HG03432 (cell line): Measurements from ENCODE around the gene PLXNB3.
"Not testable (repeated sequence)": the region's sequence is repeated elsewhere in the genome, so short reads cannot be mapped to it uniquely, and the experiment has no call there.

Source experiments
- ATAC-seq: cut with Tn5 transposase; IDR thresholded peaks from one replicate; pipeline ENCODE4 v1.9.1; 2021; ENCODE audit warnings: mild to moderate bottlenecking, moderate library complexity; ENCODE audit not compliant: unreplicated experiment

Gene PLXNB3

DNA sequence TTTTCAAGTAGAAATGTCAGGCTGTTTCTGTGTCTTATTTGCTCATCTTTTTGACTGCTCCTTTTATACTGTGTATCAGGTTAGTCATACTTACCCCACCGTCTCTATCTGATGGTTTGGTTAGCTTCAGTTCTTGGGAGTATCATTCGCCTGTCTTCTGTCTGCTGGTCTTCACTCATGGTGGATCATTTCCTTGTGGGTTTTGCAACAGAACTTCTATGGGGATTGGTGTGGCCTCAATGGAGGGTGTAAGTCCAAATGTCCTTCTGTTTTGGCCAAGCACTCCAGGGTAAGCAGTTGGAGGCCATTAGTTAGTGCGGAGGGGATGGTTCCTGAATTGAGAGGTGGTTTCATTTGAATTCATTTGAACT is 32.2 kb upstream of the PLXNB3 start:
- no peak for ATAC-seq

- no peak for ATAC-seq
Observed at GRCh38 chrX:153732401-153732800, 31.6 kb upstream of the PLXNB3 start.

DNA sequence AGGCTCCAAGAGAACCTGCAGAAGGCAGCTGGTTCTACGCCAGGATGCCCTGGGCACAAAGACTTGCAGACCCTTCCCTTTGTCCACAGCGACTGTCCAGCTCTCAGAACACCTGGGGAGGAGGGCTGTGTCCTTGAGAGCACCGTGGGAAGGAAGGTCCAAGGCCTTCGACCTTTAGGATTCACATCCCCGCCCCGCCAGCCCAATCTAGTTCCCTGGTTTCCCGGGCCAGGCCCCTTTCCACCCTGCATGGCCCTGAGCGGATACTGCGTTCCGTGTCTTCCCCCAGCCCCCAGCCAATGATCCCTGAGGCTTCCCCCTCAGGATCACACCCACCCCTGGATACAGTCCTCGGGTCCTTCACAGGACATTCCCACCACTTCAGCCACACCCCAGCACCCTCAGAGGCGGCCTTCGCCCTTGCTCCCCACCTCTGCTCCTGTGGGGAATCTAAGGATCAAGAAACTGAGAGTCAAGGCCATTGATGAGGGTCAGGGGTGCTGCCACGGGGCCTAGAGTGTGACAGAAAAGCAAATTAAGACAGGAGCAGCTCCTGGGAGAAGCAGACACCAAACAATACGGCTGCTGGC is 30.3 kb upstream of the PLXNB3 start:
- ATAC-seq: no peak

GRCh38 chrX:153734871-153735270 is 29.2 kb upstream of the PLXNB3 start:
- no peak for ATAC-seq

GRCh38 chrX:153735274-153735673 is 28.8 kb upstream of the PLXNB3 start:
- no peak for ATAC-seq

DNA sequence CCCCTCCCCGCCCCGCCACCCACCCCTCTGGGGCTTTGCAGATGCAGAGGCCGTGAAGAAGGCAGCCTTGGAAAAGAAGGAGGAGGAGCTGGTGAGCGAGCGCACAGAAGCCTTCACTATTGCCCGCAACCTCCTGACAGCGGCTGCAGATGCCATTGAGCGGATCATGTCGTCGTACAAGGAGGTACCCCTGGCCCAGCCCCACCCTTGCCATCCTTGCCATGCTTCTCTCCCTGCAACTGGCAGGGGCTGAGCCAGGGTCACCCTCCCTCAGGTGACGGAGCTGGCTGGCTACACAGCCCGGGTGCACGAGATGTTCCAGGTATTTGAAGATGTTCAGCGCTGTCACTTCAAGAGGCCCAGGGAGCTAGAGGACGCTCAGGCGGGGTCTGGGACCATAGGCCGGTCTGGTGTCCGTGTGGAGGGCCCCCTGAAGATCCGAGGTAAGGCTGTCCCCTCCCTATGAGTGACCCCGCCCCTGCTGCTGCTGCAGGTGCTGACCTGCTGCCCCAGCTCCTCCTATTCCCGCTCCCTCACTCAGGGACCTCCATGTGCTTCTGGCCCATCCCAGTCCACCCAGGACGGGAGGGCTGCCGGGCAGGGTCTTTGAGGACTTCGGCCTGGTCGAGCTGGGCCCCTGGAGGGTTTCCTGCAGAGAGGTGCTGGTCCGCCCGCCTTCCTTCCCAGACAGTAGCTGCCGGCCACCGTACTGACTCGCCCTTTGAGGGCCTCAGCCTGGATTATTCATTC is 27.8 kb upstream of the PLXNB3 start:
- ATAC-seq: no peak

GRCh38 chrX:153736871-153737441 is 27.1 kb upstream of the PLXNB3 start:
- ATAC-seq: no peak

DNA sequence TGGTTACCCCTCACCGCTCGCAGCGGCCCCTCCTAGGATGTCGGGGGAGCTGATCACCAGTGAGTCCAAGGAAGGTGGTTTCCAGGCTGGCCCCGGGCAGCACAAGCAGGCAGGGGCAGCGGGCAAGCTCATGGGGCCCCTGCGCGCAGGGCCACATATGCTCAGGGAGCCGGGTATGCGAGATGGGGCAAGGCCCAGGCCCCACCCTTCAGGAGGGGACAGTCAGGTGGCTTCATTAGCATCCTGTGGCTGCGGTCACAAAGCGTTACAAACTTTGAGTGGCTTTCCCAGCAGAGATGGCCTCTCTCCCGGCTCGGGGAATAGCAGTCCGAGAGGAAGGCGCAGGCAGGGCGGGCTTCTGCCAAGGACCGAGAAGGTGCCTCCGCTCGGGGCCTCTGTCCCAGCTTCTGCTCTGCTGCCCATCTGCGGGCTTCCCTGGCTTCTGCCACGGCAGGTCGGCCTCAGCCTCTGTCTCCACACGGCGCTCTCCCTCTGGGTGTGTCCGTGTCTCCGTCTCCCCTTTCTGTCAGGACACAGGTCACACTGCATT is 25.9 kb upstream of the PLXNB3 start:
- no peak for ATAC-seq

DNA sequence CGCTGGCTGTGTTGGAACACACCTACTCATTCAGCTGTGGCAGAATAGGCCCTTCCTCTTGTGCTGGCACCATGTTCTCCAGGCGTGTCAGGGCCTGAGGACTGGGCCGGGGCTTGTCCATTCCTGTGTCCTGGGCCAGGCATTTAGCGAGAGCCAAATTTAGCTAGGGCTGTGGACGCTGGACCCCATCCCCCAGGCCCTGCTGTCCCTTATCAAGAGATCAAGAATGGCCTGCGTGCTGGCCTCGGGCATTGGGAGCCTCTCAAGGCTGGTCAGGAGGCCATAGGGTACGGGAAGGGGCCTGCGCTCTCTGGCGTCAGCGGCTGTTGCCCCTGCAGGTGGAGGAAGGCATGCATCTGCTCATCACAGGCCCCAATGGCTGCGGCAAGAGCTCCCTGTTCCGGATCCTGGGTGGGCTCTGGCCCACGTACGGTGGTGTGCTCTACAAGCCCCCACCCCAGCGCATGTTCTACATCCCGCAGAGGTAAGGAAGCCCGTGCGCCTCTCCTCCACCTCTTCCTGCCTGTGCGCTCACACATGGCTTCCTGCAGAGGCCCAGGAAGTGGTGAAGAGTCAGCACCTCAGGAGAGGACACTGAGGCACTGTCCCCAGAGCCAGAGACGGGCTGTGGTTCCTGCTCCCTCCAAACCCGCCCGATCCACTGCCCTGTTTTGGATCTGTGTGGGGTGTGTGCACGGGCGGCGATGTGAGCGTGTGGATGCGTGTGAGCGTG is 24.1 kb upstream of the PLXNB3 start:
- ATAC-seq: no peak

DNA sequence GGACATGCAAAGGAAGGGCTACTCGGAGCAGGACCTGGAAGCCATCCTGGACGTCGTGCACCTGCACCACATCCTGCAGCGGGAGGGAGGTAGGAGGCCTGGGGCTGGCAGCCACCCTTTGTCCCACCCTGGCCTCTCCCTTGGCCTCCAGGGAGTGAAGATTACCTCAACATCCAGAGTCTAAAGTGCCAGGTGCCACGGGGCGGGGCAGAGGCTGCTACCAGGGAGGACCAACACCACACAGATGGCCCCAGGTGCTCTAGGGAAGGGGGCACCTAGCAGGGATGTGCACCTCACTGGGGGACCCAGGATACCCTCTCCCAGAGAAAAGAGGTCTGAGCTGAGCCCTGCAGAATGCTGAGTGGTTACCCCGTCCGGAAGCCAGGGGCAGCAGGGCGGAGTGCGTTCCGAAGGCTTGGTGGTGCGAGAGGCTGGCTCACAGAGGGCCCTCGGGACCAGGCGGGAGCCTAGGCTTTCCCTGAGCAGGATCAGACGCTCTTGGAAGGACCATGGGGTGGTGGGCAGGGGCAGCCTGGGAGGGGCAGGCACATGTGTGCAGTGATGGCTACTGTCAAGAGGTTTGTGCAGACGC is 23.3 kb upstream of the PLXNB3 start:
- no peak for ATAC-seq

DNA sequence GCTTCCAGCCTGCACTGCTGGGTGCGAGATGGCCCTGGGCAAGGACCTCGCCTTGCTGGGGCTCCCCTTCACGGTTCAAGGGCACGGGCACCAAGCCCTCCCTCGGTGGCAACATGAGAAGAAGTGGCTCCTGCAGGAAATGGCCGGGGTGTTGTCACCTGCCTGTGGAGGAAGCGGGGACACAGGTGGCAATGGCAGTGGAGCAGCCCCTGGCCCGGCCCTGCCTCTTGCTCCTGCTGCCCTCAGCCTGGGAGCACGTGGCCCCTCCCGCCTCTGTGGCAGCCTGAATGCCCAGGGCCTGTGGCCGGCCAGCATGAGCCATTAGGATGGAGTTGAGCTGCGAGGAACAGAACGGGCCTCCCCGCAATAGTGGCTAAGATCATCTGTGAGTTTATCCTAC is 22.6 kb upstream of the PLXNB3 start:
- ATAC-seq: no peak

DNA sequence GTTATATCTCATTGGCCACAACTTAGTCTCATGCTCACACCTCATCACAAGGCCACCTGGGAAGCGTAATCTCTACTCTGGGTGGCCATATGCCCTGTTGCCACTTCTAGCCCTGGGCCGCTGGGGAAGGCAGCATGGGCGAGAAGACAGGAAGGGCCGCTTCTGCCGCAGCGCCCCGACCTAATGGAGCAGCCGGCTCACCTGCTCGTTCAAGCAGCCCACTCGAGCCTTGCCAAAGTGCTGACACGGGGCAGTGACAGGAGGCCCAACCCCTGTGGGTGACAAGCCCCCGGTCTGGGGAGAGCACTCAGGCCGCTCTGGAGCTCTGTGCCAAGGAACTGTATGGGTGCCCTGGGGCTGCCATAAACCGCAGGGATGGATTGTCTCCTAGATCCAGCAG is 21.9 kb upstream of the PLXNB3 start:
- ATAC-seq: not testable (repeated sequence)

- ATAC-seq: not testable (repeated sequence)
Observed at GRCh38 chrX:153742796-153743467, 21.1 kb upstream of the PLXNB3 start.

DNA sequence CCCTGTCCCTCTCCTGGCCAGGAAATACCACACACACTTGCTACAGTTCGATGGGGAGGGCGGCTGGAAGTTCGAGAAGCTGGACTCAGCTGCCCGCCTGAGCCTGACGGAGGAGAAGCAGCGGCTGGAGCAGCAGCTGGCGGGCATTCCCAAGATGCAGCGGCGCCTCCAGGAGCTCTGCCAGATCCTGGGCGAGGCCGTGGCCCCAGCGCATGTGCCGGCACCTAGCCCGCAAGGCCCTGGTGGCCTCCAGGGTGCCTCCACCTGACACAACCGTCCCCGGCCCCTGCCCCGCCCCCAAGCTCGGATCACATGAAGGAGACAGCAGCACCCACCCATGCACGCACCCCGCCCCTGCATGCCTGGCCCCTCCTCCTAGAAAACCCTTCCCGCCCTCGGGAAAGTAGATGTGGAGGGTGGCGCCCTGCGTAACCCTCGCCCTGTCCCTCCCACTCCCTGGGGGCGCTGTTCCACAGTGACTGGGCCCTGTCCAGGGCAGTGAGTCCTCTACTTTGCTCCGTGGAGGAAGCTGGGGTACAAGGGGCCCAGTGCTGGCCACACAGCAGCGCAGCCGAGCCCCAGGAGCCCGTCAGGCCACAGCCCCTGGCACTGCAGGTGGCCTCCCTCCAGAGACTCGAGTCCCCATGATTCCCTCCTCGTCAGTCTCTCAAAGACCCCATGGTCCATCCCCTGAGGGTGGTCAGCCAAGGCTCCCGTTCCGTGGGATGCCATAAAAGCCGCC is 20.4 kb upstream of the PLXNB3 start:
- ATAC-seq: not testable (repeated sequence)

GRCh38 chrX:153744210-153745066 is 19.6 kb upstream of the PLXNB3 start:
- no peak for ATAC-seq

GRCh38 chrX:153745067-153745433 is 19.0 kb upstream of the PLXNB3 start:
- not testable (repeated sequence) for ATAC-seq

DNA sequence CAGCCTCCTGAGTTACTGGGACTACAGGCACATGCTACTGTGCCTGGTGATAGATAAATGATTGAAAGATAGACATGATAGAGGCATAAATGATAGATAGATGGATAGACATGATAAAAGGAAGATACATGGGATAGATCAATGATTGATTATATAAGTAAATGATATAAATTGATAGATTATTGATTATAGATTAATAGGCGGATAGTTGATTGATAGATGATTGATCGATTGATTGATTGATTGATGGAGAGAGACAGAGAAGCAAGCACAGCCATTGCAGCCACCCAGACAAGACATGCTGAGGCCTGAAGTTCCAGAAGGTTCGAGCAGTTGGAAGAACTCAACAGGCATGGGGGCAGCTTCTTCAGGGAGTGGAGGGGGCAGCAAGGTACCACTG is 17.7 kb upstream of the PLXNB3 start:
- ATAC-seq: no peak

GRCh38 chrX:153746991-153747390 is 17.1 kb upstream of the PLXNB3 start:
- not testable (repeated sequence) for ATAC-seq

GRCh38 chrX:153749017-153749416 is 15.0 kb upstream of the PLXNB3 start:
- ATAC-seq: not testable (repeated sequence)
